ENCODE data around the gene MLXIP. TPM values are rescaled to one million over a fixed set of nuclear protein-coding genes. Genes with fewer than 3 reads are reported as not detected.
A peak's percentile ranks its signal among the peaks of the same experiment; 100 is the strongest.

Gene MLXIP
- total and polyA plus RNA-seq, 2 of the 13 experiments (the other 11 are each of a cell fraction or from before 2014, with no cell fraction given): 5.3 to 6.7 TPM

GRCh38 chr12:122076743-122077495, 1.6 kb upstream of the MLXIP start (continued):
- TF ChIP-seq GATAD1 (CRISPR knock-in tag; IDR thresholded peaks at IDR 0.05): no peak
- TF ChIP-seq ZNF597 (CRISPR knock-in tag; IDR thresholded peaks at IDR 0.05): no peak
- TF ChIP-seq ZNF788 (CRISPR knock-in tag; IDR thresholded peaks at IDR 0.05; ENCODE audit: borderline replicate concordance): 0 out of 2 replicates have a peak, but pooled peaks have one; percentile 19
- no peak for TF ChIP-seq ZNF414 (CRISPR knock-in tag; IDR thresholded peaks at IDR 0.05)
- no peak for TF ChIP-seq ATF2 (CRISPR knock-in tag; IDR thresholded peaks at IDR 0.05)
- peak; percentile 46; the same call in 1 of the 2 replicates for TF ChIP-seq ZFX (CRISPR knock-in tag; IDR thresholded peaks at IDR 0.05; ENCODE audit: low read depth)
- TF ChIP-seq ZNF709 (CRISPR knock-in tag; IDR thresholded peaks at IDR 0.05): no peak
- no peak for TF ChIP-seq BRCA1 (CRISPR knock-in tag; IDR thresholded peaks at IDR 0.05)
- no peak for TF ChIP-seq ZNF280B (CRISPR knock-in tag; IDR thresholded peaks at IDR 0.05; ENCODE audit: borderline replicate concordance)
- no peak for TF ChIP-seq IRF2 (CRISPR knock-in tag; IDR thresholded peaks at IDR 0.05)
- TF ChIP-seq ADNP (CRISPR knock-in tag; IDR thresholded peaks at IDR 0.05): no peak
- no peak for TF ChIP-seq HNF4G (IDR thresholded peaks at IDR 0.05; ENCODE audit: borderline replicate concordance, low read depth, low read length)
- no peak for TF ChIP-seq HNF4G (CRISPR knock-in tag; IDR thresholded peaks at IDR 0.05; ENCODE audit: borderline replicate concordance, low read depth)
- no peak for TF ChIP-seq ZNF274 (CRISPR knock-in tag; IDR thresholded peaks at IDR 0.05)
- no peak for TF ChIP-seq ZNF451 (CRISPR knock-in tag; IDR thresholded peaks at IDR 0.05)
- TF ChIP-seq ZNF605 (CRISPR knock-in tag; IDR thresholded peaks at IDR 0.05): peak; percentile 9; the same call in 1 of the 2 replicates
- TF ChIP-seq ZNF496 (CRISPR knock-in tag; IDR thresholded peaks at IDR 0.05; ENCODE audit: insufficient replicate concordance): no peak
- TF ChIP-seq HIC2 (CRISPR knock-in tag; IDR thresholded peaks at IDR 0.05; ENCODE audit: low read depth): 0 out of 2 replicates have a peak, but pooled peaks have one; percentile 25
- TF ChIP-seq ESRRA (CRISPR knock-in tag; IDR thresholded peaks at IDR 0.05; ENCODE audit: low read depth): no peak
- TF ChIP-seq ZNF75D (CRISPR knock-in tag; IDR thresholded peaks at IDR 0.05; ENCODE audit: borderline replicate concordance): no peak
- TF ChIP-seq ZNF362 (CRISPR knock-in tag; IDR thresholded peaks at IDR 0.05; ENCODE audit: borderline replicate concordance): no peak
- TF ChIP-seq ZNF44 (CRISPR knock-in tag; IDR thresholded peaks at IDR 0.05): no peak
